Panc1 (cell line): Measurements from ENCODE around the gene SYNGR2.

Experiments used
- POLR2AphosphoS5 ChIP-seq: IDR thresholded peaks from 2 replicates; pipeline ENCODE4 v1.6.1; 2012; ENCODE audit warnings: mild to moderate bottlenecking, low read depth, low read length, moderate library complexity
- SIN3A ChIP-seq: IDR thresholded peaks from 2 replicates; pipeline ENCODE4 v1.6.1; 2012; ENCODE audit warnings: low read depth, mild to moderate bottlenecking, low read length, moderate library complexity, borderline replicate concordance; ENCODE audit not compliant: insufficient read depth
- TCF7L2 ChIP-seq: IDR thresholded peaks from 2 replicates; pipeline ENCODE4 v1.6.1; 2011; ENCODE audit warnings: mild to moderate bottlenecking, low read depth, low read length, inconsistent platforms
- TF ChIP-seq, protein P1 (sequence below): fragments of 450-650 bp; IDR thresholded peaks from 2 replicates; pipeline ENCODE4 v1.5.1; 2017; ENCODE audit warnings: mild to moderate bottlenecking
- TF ChIP-seq, protein P2 (sequence below), 2 experiments: IDR thresholded peaks; 2 replicates each; pipeline ENCODE4 v1.6.1; 2011 to 2012; ENCODE audit warnings: low read depth in 2 of 2, control low read depth in 1 of 2, low read length in 1 of 2, mild to moderate bottlenecking in 1 of 2, moderate library complexity in 1 of 2; ENCODE audit not compliant: insufficient read depth in 1 of 2

DNA sequence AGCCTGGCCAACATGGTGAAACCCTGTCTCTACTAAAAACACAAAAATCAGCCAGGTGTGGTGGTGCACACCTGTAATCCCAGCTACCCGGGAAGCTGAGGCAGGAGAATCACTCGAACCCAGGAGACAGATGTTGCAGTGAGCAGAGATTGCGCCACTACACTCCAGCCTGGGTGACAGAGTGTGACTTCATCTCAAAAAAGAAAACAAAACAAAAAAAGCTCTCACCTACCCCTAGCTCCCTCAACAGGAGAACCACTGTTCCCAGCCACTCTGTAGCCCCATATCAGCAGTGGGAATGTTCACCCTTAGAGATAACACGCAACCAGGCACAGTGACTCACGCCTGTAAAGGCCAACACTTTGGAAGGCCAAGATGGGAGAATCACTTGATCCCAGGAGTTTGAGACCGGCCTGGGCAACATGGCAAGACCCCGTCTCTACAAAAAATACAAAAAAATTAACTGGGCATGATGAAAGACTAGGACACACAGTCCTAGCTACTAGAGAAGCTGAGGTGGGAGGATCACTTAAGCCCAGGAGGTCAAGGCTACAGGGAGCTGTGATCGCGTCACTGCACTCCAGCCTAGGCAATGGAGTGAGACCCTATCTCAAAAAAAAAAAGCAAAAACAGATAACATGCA, 32.4 kb upstream of the SYNGR2 start:
- TF ChIP-seq, protein P1, sequence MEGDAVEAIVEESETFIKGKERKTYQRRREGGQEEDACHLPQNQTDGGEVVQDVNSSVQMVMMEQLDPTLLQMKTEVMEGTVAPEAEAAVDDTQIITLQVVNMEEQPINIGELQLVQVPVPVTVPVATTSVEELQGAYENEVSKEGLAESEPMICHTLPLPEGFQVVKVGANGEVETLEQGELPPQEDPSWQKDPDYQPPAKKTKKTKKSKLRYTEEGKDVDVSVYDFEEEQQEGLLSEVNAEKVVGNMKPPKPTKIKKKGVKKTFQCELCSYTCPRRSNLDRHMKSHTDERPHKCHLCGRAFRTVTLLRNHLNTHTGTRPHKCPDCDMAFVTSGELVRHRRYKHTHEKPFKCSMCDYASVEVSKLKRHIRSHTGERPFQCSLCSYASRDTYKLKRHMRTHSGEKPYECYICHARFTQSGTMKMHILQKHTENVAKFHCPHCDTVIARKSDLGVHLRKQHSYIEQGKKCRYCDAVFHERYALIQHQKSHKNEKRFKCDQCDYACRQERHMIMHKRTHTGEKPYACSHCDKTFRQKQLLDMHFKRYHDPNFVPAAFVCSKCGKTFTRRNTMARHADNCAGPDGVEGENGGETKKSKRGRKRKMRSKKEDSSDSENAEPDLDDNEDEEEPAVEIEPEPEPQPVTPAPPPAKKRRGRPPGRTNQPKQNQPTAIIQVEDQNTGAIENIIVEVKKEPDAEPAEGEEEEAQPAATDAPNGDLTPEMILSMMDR: no peak
- no peak for TF ChIP-seq SIN3A
- no peak for TF ChIP-seq POLR2AphosphoS5
- TF ChIP-seq, protein P2, sequence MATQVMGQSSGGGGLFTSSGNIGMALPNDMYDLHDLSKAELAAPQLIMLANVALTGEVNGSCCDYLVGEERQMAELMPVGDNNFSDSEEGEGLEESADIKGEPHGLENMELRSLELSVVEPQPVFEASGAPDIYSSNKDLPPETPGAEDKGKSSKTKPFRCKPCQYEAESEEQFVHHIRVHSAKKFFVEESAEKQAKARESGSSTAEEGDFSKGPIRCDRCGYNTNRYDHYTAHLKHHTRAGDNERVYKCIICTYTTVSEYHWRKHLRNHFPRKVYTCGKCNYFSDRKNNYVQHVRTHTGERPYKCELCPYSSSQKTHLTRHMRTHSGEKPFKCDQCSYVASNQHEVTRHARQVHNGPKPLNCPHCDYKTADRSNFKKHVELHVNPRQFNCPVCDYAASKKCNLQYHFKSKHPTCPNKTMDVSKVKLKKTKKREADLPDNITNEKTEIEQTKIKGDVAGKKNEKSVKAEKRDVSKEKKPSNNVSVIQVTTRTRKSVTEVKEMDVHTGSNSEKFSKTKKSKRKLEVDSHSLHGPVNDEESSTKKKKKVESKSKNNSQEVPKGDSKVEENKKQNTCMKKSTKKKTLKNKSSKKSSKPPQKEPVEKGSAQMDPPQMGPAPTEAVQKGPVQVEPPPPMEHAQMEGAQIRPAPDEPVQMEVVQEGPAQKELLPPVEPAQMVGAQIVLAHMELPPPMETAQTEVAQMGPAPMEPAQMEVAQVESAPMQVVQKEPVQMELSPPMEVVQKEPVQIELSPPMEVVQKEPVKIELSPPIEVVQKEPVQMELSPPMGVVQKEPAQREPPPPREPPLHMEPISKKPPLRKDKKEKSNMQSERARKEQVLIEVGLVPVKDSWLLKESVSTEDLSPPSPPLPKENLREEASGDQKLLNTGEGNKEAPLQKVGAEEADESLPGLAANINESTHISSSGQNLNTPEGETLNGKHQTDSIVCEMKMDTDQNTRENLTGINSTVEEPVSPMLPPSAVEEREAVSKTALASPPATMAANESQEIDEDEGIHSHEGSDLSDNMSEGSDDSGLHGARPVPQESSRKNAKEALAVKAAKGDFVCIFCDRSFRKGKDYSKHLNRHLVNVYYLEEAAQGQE (IDR thresholded peaks at IDR 0.05; ENCODE audit: insufficient read depth in 1 of 2, low read depth in 2 of 2, low read length in 1 of 2): no peak
- no peak for TF ChIP-seq TCF7L2
